ENCODE data around the gene CMTM2. TPM values are rescaled to one million over a fixed set of nuclear protein-coding genes. Genes with fewer than 3 reads are reported as not detected.

The CMTM2 gene
- total and polyA plus RNA-seq, 2 of the 4 experiments (the other 2 are of a cell fraction), result not detected

- DNase-seq (no peak), ATAC-seq (ENCODE audit: low read depth) (no peak)
- H3K4me1 ChIP-seq (ENCODE audit: control insufficient read depth, insufficient read depth, low read length), result no peaks in the 10 kb centered on the region
- no peak overlapping the region for H2BK15ac ChIP-seq (ENCODE audit: low read depth, low read length)
- H3K27me3 ChIP-seq (ENCODE audit: control insufficient read depth, insufficient read depth, low read length), result no peaks in the 10 kb centered on the region
- no peak overlapping the region for H2AK5ac ChIP-seq (ENCODE audit: low read depth, low read length)
- no TSS peak for BruUV-seq (replicated peaks)
- no peak overlapping the region for H3K18ac ChIP-seq (ENCODE audit: low read depth, low read length)
- POLR2A ChIA-PET (ENCODE audit: unreplicated experiment), result no interaction called here
- H2BK120ac ChIP-seq (ENCODE audit: low read depth, low read length), result no peak overlapping the region
- no peak overlapping the region for H3K27ac ChIP-seq (ENCODE audit: insufficient read depth, low read length)
- in situ Hi-C loops (cut with MboI; ENCODE audit: low sequenced_read_pairs) (no loop called here), dilution Hi-C loops (cut with HindIII; ENCODE audit: low sequenced_read_pairs, unreplicated experiment) (no loop called here), intact Hi-C loops (cut with micrococcal nuclease) (no loop called here)
- H3K79me1 ChIP-seq (ENCODE audit: low read depth in 1 of 2, low read length in 2 of 2), result peaks cover 15 to 46% of the 10 kb centered on the region in 2 experiments; a peak in 3 of 4 replicates
- no peak overlapping the region for H4K91ac ChIP-seq (ENCODE audit: insufficient read depth, low read depth, low read length)
- CTCF ChIA-PET, result no interaction called here
- no peak overlapping the region for H3K23ac ChIP-seq (ENCODE audit: low read depth, low read length)
- peaks cover 22% of the 10 kb centered on the region for H3K36me3 ChIP-seq (ENCODE audit: control insufficient read depth, insufficient read depth, low read length)
- no peak overlapping the region for H3K14ac ChIP-seq (replicated peaks; ENCODE audit: low read depth, low read length)
- H3K4me3 ChIP-seq (ENCODE audit: insufficient read depth, low read depth, low read length), result no peak overlapping the region
- H3K9ac ChIP-seq (ENCODE audit: low read depth, low read length), result no peak overlapping the region
- no peak overlapping the region for H2BK5ac ChIP-seq (ENCODE audit: low read depth, low read length, poor library complexity, severe bottlenecking)
- no peak overlapping the region for H3K56ac ChIP-seq (ENCODE audit: extremely low read depth, insufficient read depth, low read length)
- no peak for TF ChIP-seq CHD1 (IDR thresholded peaks at IDR 0.05; ENCODE audit: low read depth, low read length)
- no peak for TF ChIP-seq CTCF (conservative IDR thresholded peaks at IDR 0.05; ENCODE audit: low read depth, low read length)
- TF ChIP-seq MAZ (IDR thresholded peaks at IDR 0.05; ENCODE audit: borderline replicate concordance, low read depth, low read length), result no peak
- no peak for TF ChIP-seq BHLHE40 (IDR thresholded peaks at IDR 0.05; ENCODE audit: low read depth, low read length)
- no peak for TF ChIP-seq MXI1 (IDR thresholded peaks at IDR 0.05; ENCODE audit: borderline replicate concordance, low read depth, low read length)
- TF ChIP-seq USF2 (IDR thresholded peaks at IDR 0.05; ENCODE audit: low read depth, low read length), result no peak
- TF ChIP-seq RCOR1 (IDR thresholded peaks at IDR 0.05; ENCODE audit: insufficient replicate concordance, low read length), result no peak
- no peak overlapping the region for H2AK9ac ChIP-seq (replicated peaks; ENCODE audit: low read depth, low read length, poor library complexity)
- H3K4me2 ChIP-seq (ENCODE audit: low read depth, low read length), result no peak overlapping the region
- H2AFZ ChIP-seq (replicated peaks; ENCODE audit: low read length, poor library complexity), result no peak overlapping the region
- no CpG with 5 or more reads among the region's 3 CpGs for WGBS, 2 experiments (ENCODE audit: extremely low coverage in 2 of 2, insufficient read length in 1 of 2)
- H3K4ac ChIP-seq (ENCODE audit: low read depth, low read length), result no peak overlapping the region
- H3K9me3 ChIP-seq (ENCODE audit: control insufficient read depth, insufficient read depth, low read length), result no peaks in the 10 kb centered on the region
- H4K8ac ChIP-seq (ENCODE audit: low read depth in 2 of 2, low read length in 2 of 2), result no peak overlapping the region
- H4K20me1 ChIP-seq (ENCODE audit: insufficient read depth, low read length), result 0 out of 2 replicates have a peak, but pooled peaks cover 3% of the 10 kb centered on the region
- no peak overlapping the region for H2BK20ac ChIP-seq (ENCODE audit: low read depth, low read length)
- H3K9me1 ChIP-seq (ENCODE audit: insufficient read depth, low read length), result no peaks in the 10 kb centered on the region
- H4K5ac ChIP-seq (ENCODE audit: low read depth, low read length), result no peak overlapping the region
Observed at GRCh38 chr16:66561381-66562080, 17.7 kb upstream of the CMTM2 start.
